Umbilical cord (tissue), 2 donors: Measurements from ENCODE around the gene PAM16. TPM values are rescaled to one million over a fixed set of nuclear protein-coding genes. Genes with fewer than 3 reads are reported as not detected.

Experiments used
- DNase-seq: peaks from one replicate; pipeline ENCODE4 v3.0.0-alpha.2; 2015; ENCODE audit warnings: low spot score
- total RNA-seq: library from RNA; depleted of rRNA; stranded (reverse); fragments of >200 nt; gene quantifications from one replicate; pipeline ENCODE4 v1.2.3, GENCODE V29; 2014; ENCODE audit warnings: low replicate concordance; ENCODE audit not compliant: insufficient read depth

The PAM16 gene
- total RNA-seq, 1 donor from 2014 or later = 1.7 TPM

DNA sequence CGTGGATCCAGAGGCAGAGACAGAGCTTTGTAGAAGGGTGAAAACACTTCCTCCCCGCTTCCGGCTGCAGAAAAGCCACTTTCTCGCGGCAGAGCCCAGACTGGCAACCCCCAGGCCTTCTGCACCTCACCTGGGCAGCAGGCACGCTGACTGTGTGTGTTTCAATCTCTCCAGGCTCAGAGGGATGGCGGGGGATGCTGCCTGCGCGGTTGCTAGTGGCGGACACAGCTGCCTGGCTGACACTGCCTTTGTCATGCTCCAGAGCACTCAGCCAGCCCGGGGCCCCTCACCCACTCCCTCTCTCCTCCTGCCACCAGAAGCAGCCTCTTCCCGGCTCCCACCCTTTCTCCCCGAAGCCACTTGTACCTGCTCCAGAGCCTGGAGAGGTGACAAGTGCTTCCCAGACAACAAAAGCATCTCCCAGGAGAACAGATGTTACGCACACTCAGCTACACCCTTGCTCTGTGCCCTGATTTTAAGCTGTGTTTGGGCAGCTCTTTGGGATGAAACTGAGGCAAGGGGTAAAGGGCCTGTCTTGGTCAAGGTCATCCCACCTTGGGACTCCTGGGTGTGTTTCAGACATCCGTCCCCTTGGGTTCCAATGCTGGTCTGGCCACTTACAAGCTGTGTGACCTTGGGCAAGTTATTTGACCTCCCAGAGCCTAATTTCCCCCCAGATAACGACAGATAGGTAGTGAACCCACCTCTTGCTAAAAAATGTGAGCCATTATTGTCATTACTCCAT lies 44.5 kb downstream of the PAM16 start:
- no peak for DNase-seq

DNA sequence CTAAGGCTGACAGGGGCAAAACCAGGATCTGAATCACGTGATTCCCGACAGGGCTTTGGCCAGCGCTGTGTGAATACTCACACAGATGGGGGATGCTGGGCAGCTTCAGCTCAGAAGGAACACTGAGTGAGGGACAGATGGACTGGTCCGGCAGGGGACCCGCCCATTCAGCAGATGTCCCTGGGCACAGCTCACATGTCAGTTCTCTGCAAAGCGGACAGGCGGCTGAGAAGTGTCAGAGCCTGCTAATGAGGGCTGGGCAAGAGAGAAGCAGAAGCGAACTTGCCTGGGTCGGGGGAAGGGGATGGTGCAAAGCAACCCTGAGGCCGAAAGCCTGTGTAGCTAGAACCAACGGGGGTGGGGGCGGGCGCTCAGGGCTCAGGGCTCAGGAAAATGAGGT lies 47.1 kb downstream of the PAM16 start:
- no peak for DNase-seq

DNA sequence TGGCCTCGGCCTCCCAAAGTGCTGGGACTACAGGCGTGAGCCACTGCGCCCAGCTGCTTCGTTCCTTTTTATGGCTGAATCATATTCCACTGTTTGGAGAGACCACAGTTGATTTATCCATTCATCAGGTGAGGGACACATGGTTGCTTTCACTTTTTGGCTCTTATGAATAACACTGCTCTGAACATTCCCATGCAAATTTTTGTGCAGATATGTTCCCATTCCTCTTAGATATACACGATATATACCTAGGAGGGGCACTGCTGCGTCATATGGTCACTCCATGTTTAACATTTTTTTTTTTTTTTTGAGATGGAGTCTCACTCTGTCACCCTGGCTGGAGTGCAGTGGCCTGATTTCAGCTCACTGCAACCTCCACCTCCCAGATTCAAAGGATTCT lies 49.2 kb downstream of the PAM16 start:
- no peak for DNase-seq

- DNase-seq = no peak
These were observed 49.9 kb downstream of the PAM16 start for GRCh38 chr16:4301177-4301576.

DNA sequence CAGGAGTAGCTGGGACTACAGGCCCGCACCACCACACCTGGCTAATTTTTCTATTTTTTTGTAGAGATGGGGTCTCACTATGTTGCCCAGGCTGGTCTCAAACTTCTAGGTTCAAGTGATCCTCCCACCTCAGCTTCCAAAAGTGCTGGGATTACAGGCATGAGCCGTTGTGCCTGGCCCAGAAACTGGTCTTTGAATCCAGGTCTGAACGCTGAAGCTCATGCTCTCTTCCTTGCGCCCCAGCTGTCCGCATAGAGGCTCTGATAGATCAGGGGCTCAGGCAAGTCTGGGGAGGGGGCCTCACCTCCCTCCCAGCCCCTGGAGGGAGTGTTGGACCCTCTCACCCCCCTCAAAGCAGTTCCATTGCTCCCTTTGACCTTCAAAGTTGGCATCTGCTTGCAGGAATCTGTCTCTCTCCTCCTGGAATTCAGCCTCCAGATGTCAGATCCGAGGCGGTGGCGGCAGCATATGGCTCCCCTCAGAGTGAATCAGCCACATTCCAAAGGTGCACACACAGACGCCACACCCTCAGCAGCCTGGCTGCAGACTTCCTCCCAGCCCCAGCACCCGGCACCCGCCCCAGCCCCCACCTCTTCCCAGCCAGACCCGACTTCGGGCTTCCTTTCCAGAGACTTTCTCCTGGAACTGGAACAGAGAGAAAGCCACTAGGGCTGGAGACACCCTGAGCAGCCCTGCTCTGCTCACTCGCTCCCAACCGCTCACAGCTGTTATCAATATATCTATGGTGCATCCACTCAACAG lies 52.2 kb downstream of the PAM16 start:
- peak; percentile 98 for DNase-seq

GRCh38 chr16:4297480-4297879 lies 53.6 kb downstream of the PAM16 start:
- DNase-seq = no peak

- peak; percentile 39 for DNase-seq
These were observed 55.5 kb downstream of the PAM16 start for GRCh38 chr16:4295581-4295980.

DNA sequence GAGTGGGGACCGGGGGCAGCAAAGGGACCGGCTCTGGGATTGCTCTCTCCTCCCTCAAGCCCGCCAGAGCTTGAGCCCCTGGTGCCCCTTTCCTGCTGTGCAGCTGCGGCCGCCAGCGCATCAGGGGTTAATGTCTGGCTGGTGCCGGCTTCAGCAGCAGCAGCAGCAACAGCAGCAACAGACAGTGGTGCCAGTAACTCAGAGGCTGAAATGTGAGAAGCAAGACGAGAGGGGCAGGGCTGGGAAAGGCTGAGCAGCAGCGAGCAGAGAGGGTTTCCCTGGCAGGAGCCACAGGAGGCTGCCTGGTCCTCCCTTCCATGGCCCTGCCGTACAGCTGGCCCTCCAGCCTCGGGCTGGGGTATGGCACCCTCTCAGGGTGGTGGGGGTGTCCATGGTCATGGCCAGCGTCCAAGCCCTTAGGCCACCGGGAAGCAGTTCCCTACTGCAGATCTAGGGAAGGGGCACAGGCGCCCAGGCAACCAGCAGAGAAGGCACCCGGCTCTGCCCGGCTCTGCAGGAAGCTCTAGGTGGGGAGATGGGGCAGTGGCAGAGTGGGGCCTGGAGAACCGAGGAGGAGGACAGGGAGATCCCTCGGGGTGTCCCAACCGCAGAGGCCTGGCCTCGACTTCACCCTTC lies 57.2 kb downstream of the PAM16 start:
- peak; percentile 95 for DNase-seq

- DNase-seq = no peak
These were observed 57.9 kb downstream of the PAM16 start for GRCh38 chr16:4293181-4293716.

DNA sequence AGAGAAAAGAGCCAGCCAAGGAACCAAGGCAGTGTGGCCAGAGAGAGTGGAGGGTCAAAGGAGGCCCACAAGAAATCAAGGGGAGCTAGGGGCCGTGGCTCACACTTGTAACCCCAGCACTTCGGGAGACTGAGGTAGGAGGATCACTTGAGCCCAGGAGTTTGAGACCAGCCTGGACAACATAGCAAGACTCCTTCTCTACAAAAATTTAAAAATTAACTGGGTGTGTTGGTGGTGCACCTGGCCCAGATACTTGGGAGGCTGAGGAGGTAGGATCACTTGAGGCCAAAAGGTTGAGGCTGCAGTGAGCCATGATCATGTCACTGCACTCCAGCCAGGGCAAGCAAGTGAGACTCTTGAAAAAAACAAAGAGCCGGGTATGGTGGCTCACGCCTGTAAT lies 59.4 kb downstream of the PAM16 start:
- DNase-seq = no peak

Other genes starting within 250 kb of the PAM16 start
- gene ADCY9, start 234.9 kb downstream of the PAM16 start, total RNA-seq = 19.0 TPM
- 1.4 TPM for gene SRL, start 109.2 kb downstream of the PAM16 start, total RNA-seq
- gene TFAP4, start 78.3 kb downstream of the PAM16 start, total RNA-seq = 24.8 TPM
- gene GLIS2, start 35.3 kb downstream of the PAM16 start, total RNA-seq = 8.9 TPM
- gene VASN, start 20.5 kb upstream of the PAM16 start, total RNA-seq = 57.3 TPM
- 53.2 TPM for gene CORO7, start 65.3 kb upstream of the PAM16 start, total RNA-seq
- 17.1 TPM for gene DNAJA3, start 74.5 kb upstream of the PAM16 start, total RNA-seq
- gene NMRAL1, start 123.3 kb upstream of the PAM16 start, total RNA-seq = 17.1 TPM
- 32.3 TPM for gene HMOX2, start 125.1 kb upstream of the PAM16 start, total RNA-seq
- gene CDIP1, start 187.5 kb upstream of the PAM16 start, total RNA-seq = 7.9 TPM
- 0.48 TPM for gene C16orf96, start 205.0 kb upstream of the PAM16 start, total RNA-seq